GM12878 (cell line): ENCODE measurements around the gene KCNC1. TPM values are rescaled to one million over a fixed set of nuclear protein-coding genes. Genes with fewer than 3 reads are reported as not detected.

Source experiments
- ATAC-seq: fragments of 200-7000 bp; cut with Tn5 transposase; 3 replicates; pipeline ENCODE4 v1.9.1; 2020; ENCODE audit warnings: mild to moderate bottlenecking, moderate library complexity
- BruUV-seq: library from RNA; stranded (reverse); fragments of 400-500 nt; replicated peaks from 2 replicates; lab custom pipeline; 2021; lab: Mats Ljungman, UMichigan
- CTCF ChIA-PET: fragments of 300-600 bp; sonication (Branson Sonifier 250); formaldehyde crosslinking; extraction: SDS; loops from one replicate; lab custom pipeline; 2021; ENCODE audit warnings: inconsistent platforms; lab: Yijun Ruan, JAX
- POLR2A ChIA-PET: fragments of 350-600 bp; formaldehyde crosslinking; extraction: SDS; loops from one replicate; lab custom pipeline; 2021; ENCODE audit warnings: inconsistent platforms; lab: Charles Lee
- RAD21 ChIA-PET: fragments of 300-600 bp; sonication (Branson Sonifier 250); formaldehyde crosslinking; loops from one replicate; lab custom pipeline; 2023; ENCODE audit warnings: antibody characterized with exemption; ENCODE audit not compliant: unreplicated experiment; lab: Charles Lee
- SMC1A ChIA-PET: fragments of 300-600 bp; sonication (Branson Sonifier 250); formaldehyde crosslinking; loops from one replicate; lab custom pipeline; 2023; ENCODE audit not compliant: unreplicated experiment, uncharacterized antibody; lab: Charles Lee
- DNase-seq: peaks from one replicate; pipeline ENCODE4 v3.0.0-alpha.2; 2011; ENCODE audit warnings: low read depth, low spot score
- FAIRE-seq: peaks from 3 replicates; lab custom pipeline; 2011; peaks lifted over from hg19 to GRCh38; lab: Jason Lieb, UNC
- H2AFZ ChIP-seq: 2 replicates; pipeline ENCODE4 v1.6.0; 2011; ENCODE audit warnings: low read depth, low read length, control low read depth; ENCODE audit not compliant: control insufficient read depth
- H3K27ac ChIP-seq: 2 replicates; pipeline ENCODE4 v1.5.1; 2011; ENCODE audit warnings: control low read depth; ENCODE audit not compliant: control insufficient read depth, insufficient read depth
- H3K27me3 ChIP-seq, 2 experiments: replicated peaks in 1 of 2; 2 replicates each; pipeline versions ENCODE4 v1.6.0 to v1.6.1; 2011; ENCODE audit warnings: low read length in 1 of 2; ENCODE audit not compliant: control insufficient read depth in 2 of 2, insufficient read depth in 2 of 2
- H3K36me3 ChIP-seq, 2 experiments: 2 replicates each; pipeline ENCODE4 v1.5.1; 2011; ENCODE audit warnings: low read length in 1 of 2; ENCODE audit not compliant: control insufficient read depth in 2 of 2, insufficient read depth in 2 of 2
- H3K4me1 ChIP-seq: 2 replicates; pipeline ENCODE4 v1.6.1; 2011; ENCODE audit warnings: mild to moderate bottlenecking, low read length, moderate library complexity, mixed read lengths; ENCODE audit not compliant: control insufficient read depth, insufficient read depth
- H3K4me2 ChIP-seq: 2 replicates; pipeline ENCODE4 v1.6.0; 2011; ENCODE audit warnings: control low read depth; ENCODE audit not compliant: control insufficient read depth, insufficient read depth
- H3K4me3 ChIP-seq: fragments of 200-600 bp; sonication (generic); 2 replicates; pipeline ENCODE4 v1.5.1; 2016
- H3K79me2 ChIP-seq: 2 replicates; pipeline ENCODE4 v1.6.0; 2011; ENCODE audit warnings: low read length; ENCODE audit not compliant: control insufficient read depth, insufficient read depth
- H3K9ac ChIP-seq: 2 replicates; pipeline ENCODE4 v1.8.0; 2011; ENCODE audit warnings: low read length, control low read depth, mixed read lengths; ENCODE audit not compliant: control insufficient read depth, insufficient read depth
- H3K9me3 ChIP-seq: replicated peaks from 3 replicates; pipeline ENCODE4 v1.5.1; 2011; ENCODE audit warnings: mild to moderate bottlenecking, low read length; ENCODE audit not compliant: control insufficient read depth, insufficient read depth
- H4K20me1 ChIP-seq: 2 replicates; pipeline ENCODE4 v1.6.0; 2011; ENCODE audit not compliant: control insufficient read depth, insufficient read depth
- ATF7 ChIP-seq: fragments of 450-650 bp; IDR thresholded peaks from 2 replicates; pipeline ENCODE4 v1.6.1; 2016; ENCODE audit warnings: low read depth, mild to moderate bottlenecking
- CBFB ChIP-seq: IDR thresholded peaks from 2 replicates; pipeline ENCODE4 v1.6.1; 2016; ENCODE audit warnings: antibody characterized with exemption, low read depth
- IRF3 ChIP-seq: fragments of 450-650 bp; IDR thresholded peaks from 2 replicates; pipeline ENCODE4 v1.6.1; 2014; ENCODE audit warnings: mild to moderate bottlenecking
- PKNOX1 ChIP-seq: fragments of 450-650 bp; IDR thresholded peaks from 2 replicates; pipeline ENCODE4 v1.6.1; 2016; ENCODE audit warnings: mild to moderate bottlenecking
- SIX5 ChIP-seq: IDR thresholded peaks from 2 replicates; pipeline ENCODE4 v1.6.1; 2011; ENCODE audit warnings: mild to moderate bottlenecking, low read depth, low read length, moderate library complexity; ENCODE audit not compliant: severe bottlenecking
- SREBF2 ChIP-seq: IDR thresholded peaks from 2 replicates; pipeline ENCODE4 v1.6.1; 2012; ENCODE audit warnings: mild to moderate bottlenecking, low read length
- TCF3 ChIP-seq: IDR thresholded peaks from 2 replicates; pipeline ENCODE4 v1.6.1; 2012; ENCODE audit warnings: low read depth, mild to moderate bottlenecking, low read length, borderline replicate concordance; ENCODE audit not compliant: insufficient read depth
- ZNF384 ChIP-seq: IDR thresholded peaks from 2 replicates; pipeline ENCODE4 v1.6.1; 2012; ENCODE audit warnings: low read depth, mild to moderate bottlenecking, low read length, improper control_type of control experiment, borderline replicate concordance
- WGBS: methylation state at CpG from one replicate; pipeline ENCODE4 v1.1.6; 2016; ENCODE audit warnings: low lambda C conversion rate; ENCODE audit not compliant: insufficient replicate concordance, insufficient coverage; ENCODE audit errors: missing lambda C conversion rate; 5-methylcytosine and 5-hydroxymethylcytosine counted together
- in situ Hi-C: fragments of 300-500 bp; cut with MboI; formaldehyde crosslinking; loops from 9 replicates; pipeline ENCODE4 v1.14.3; 2018; ENCODE audit warnings: mixed read lengths
- intact Hi-C: fragments of 100-400 bp; cut with micrococcal nuclease; formaldehyde crosslinking; loops from one replicate; pipeline ENCODE4 v1.14.2; 2022; ENCODE audit not compliant: unreplicated experiment
- polyA plus RNA-seq, 11 experiments: library from polyadenylated mRNA; depleted of rRNA in 4 of 11; unstranded in 6 of 11; stranded (reverse) in 5 of 11; fragments of >200 nt; fragmentation: Nextera tagmentation in 4 of 11; fragmentation: Illumina TruSeq in 1 of 11; extraction: Ambion mirVana in 4 of 11; extraction: Trizol in 1 of 11; gene quantifications; 1 replicate in 1 of 11; 2 replicates in 10 of 11; pipeline versions ENCODE4 v1.2.1 to v1.2.3, GENCODE V29; 2011 to 2016; ENCODE audit warnings: inconsistent platforms in 2 of 11, missing spikeins in 2 of 11, low read depth in 1 of 11
- total RNA-seq, 4 experiments: library from RNA; depleted of rRNA in 3 of 4; stranded (reverse); fragments of >200 nt in 3 of 4; fragmentation: Illumina TruSeq in 1 of 4; extraction: Trizol in 1 of 4; gene quantifications; 2 replicates each; pipeline versions ENCODE4 v1.2.1 to v1.2.3, GENCODE V29; 2013 to 2021

The KCNC1 gene
- total and polyA plus RNA-seq, 10 of the 15 experiments (the other 5 are each of a cell fraction or from before 2014, with no cell fraction given): 0.27 to 0.34 TPM; not detected in 8

- Histone ChIP-seq H3K27me3 (peaks cover 0 to 2% of the 10 kb centered on the region in 2 experiments; a peak in 3 of 4 replicates), H3K79me2 (no peaks in the 10 kb centered on the region), H3K9me3 (no peaks in the 10 kb centered on the region), H3K36me3 (no peaks in the 10 kb centered on the region), H4K20me1 (no peaks in the 10 kb centered on the region), H3K4me3 (no peak overlapping the region), H2AFZ (no peak overlapping the region), H3K4me1 (no peaks in the 10 kb centered on the region), H3K27ac (no peak overlapping the region), H3K9ac (no peak overlapping the region), H3K4me2 (no peak overlapping the region)
- FAIRE-seq (no peak), ATAC-seq (no peak), DNase-seq (no peak)
- ChIA-PET CTCF (interaction anchor here (1.6 kb wide), 1 partner anchor 32 kb away, joined by 4 read pairs; no protein-coding TSS in a partner anchor), SMC1A (interaction anchor here (1.4 kb wide), 1 partner anchor 13 kb away, joined by 4 read pairs; no protein-coding TSS in a partner anchor), POLR2A (no interaction called here), RAD21 (no interaction called here)
- BruUV-seq: no TSS peak
- WGBS: 40% methylated on average over 5 of the region's 5 CpGs
- TF ChIP-seq IRF3 (no peak), ATF7 (no peak), SIX5 (no peak), CBFB (no peak), PKNOX1 (no peak), TCF3 (no peak), ZNF384 (no peak), SREBF2 (no peak)
- intact Hi-C loops: no loop called here
- in situ Hi-C loops: no loop called here
These were observed 35.1 kb upstream of the KCNC1 start for GRCh38 chr11:17699147-17700114.
